DND-41 (cell line): ENCODE results near the gene PEX14.

Source experiments
- ATAC-seq: fragments of 200-7000 bp; cut with Tn5 transposase; 3 replicates; pipeline ENCODE4 v1.9.1; 2021; ENCODE audit warnings: low read depth; ENCODE audit not compliant: insufficient read depth
- DNase-seq: peaks from one replicate; pipeline ENCODE4 v3.0.0-alpha.2; 2020
- H2AFZ ChIP-seq: 2 replicates; pipeline ENCODE4 v1.6.0; 2012; ENCODE audit warnings: low read depth, low read length
- H3K27ac ChIP-seq: 2 replicates; pipeline ENCODE4 v1.5.1; 2012; ENCODE audit warnings: low read length, inconsistent platforms
- H3K27me3 ChIP-seq: fragments of 200-600 bp; sonication (generic); 2 replicates; pipeline ENCODE4 v1.6.0; 2012; ENCODE audit warnings: low read length, mild to moderate bottlenecking, inconsistent platforms; ENCODE audit not compliant: insufficient read depth, poor library complexity
- H3K36me3 ChIP-seq: 2 replicates; pipeline ENCODE4 v1.5.1; 2012; ENCODE audit warnings: low read length, inconsistent platforms; ENCODE audit not compliant: insufficient read depth
- H3K4me1 ChIP-seq: 2 replicates; pipeline ENCODE4 v1.5.1; 2012; ENCODE audit warnings: mild to moderate bottlenecking, low read length; ENCODE audit not compliant: insufficient read depth
- H3K4me2 ChIP-seq: 2 replicates; pipeline ENCODE4 v1.6.0; 2012; ENCODE audit warnings: mild to moderate bottlenecking, moderate library complexity, low read length, inconsistent platforms; ENCODE audit not compliant: insufficient read depth
- H3K4me3 ChIP-seq, 2 experiments: fragments of 200-600 bp in 1 of 2; shearing (Covaris generic) in 1 of 2; 2 replicates each; pipeline ENCODE4 v1.5.1; 2012 to 2016; ENCODE audit warnings: inconsistent platforms in 2 of 2, low read length in 2 of 2, mild to moderate bottlenecking in 2 of 2, low read depth in 1 of 2, moderate library complexity in 1 of 2
- H3K79me2 ChIP-seq: 2 replicates; pipeline ENCODE4 v1.6.0; 2012; ENCODE audit warnings: low read length, inconsistent platforms; ENCODE audit not compliant: insufficient read depth
- H3K9ac ChIP-seq: 2 replicates; pipeline ENCODE4 v1.6.0; 2012; ENCODE audit warnings: low read depth, mild to moderate bottlenecking, inconsistent platforms, low read length, moderate library complexity
- H3K9me3 ChIP-seq: 2 replicates; pipeline ENCODE4 v1.5.1; 2012; ENCODE audit warnings: low read length, moderate library complexity, mild to moderate bottlenecking, inconsistent platforms; ENCODE audit not compliant: insufficient read depth, severe bottlenecking
- H4K20me1 ChIP-seq: 2 replicates; pipeline ENCODE4 v1.6.0; 2012; ENCODE audit warnings: low read length; ENCODE audit not compliant: insufficient read depth
- EZH2 ChIP-seq: IDR thresholded peaks from 3 replicates; pipeline ENCODE4 v1.6.1; 2012; ENCODE audit warnings: borderline replicate concordance, low read depth, mild to moderate bottlenecking, moderate library complexity, low read length, inconsistent platforms; ENCODE audit not compliant: severe bottlenecking
- TF ChIP-seq, protein P1 (sequence below): IDR thresholded peaks from 2 replicates; pipeline ENCODE4 v1.5.1; 2012; ENCODE audit warnings: borderline replicate concordance, low read length, moderate library complexity, mild to moderate bottlenecking; ENCODE audit not compliant: poor library complexity, severe bottlenecking; ENCODE audit errors: extremely low read depth

Gene PEX14

GRCh38 chr1:10656431-10656830, 181.7 kb downstream of the PEX14 start:
- DNase-seq (no peak), ATAC-seq (no peak)
- Histone ChIP-seq H4K20me1 (peaks cover 5% of the 10 kb centered on the region; the same call in 1 of the 2 replicates), H3K27me3 (no peaks in the 10 kb centered on the region), H3K27ac (no peak overlapping the region), H3K4me2 (no peak overlapping the region), H2AFZ (no peak overlapping the region), H3K4me1 (no peaks in the 10 kb centered on the region), H3K9ac (no peak overlapping the region), H3K4me3 (no peak overlapping the region), H3K36me3 (peaks cover 26% of the 10 kb centered on the region), H3K79me2 (no peaks in the 10 kb centered on the region), H3K9me3 (no peaks in the 10 kb centered on the region)
- no peak for TF ChIP-seq EZH2
- TF ChIP-seq, protein P1, sequence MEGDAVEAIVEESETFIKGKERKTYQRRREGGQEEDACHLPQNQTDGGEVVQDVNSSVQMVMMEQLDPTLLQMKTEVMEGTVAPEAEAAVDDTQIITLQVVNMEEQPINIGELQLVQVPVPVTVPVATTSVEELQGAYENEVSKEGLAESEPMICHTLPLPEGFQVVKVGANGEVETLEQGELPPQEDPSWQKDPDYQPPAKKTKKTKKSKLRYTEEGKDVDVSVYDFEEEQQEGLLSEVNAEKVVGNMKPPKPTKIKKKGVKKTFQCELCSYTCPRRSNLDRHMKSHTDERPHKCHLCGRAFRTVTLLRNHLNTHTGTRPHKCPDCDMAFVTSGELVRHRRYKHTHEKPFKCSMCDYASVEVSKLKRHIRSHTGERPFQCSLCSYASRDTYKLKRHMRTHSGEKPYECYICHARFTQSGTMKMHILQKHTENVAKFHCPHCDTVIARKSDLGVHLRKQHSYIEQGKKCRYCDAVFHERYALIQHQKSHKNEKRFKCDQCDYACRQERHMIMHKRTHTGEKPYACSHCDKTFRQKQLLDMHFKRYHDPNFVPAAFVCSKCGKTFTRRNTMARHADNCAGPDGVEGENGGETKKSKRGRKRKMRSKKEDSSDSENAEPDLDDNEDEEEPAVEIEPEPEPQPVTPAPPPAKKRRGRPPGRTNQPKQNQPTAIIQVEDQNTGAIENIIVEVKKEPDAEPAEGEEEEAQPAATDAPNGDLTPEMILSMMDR = no peak

DNA sequence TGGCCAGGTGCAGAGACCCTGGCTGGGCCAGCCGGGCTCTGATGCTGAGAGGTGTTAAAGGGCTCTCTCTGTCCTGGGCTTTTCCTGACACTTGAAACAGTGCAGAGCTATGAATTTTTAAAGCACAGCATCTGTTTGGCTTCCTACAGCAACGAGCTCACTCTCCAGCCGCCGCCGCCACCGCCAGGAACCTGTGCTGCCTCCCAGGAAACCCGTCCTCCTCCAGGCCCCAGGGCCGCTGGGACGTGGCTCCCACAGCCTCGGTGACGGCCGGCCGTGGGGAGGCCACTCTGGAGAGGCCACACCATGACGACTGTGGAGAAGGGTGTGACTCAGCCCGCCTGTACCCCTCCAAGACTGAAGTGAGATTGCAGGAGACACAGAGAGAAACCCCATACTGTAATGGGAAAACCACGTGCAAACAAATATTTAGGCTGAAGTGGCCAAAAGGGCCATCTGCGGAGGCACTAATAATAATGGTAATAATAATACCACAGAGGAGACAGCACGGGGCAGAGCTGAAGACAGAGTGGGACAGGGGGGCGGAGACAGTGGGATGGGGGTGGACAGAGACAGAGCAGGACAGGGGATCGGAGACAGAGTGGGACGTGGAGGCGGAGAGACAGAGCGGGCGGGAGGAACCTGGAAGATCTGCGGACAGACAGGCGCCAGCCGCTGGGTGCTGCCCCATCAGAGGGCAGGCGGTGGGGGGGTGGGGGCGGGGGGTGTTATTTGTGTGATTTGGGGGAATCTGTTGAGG, 182.5 kb downstream of the PEX14 start:
- H3K4me1 ChIP-seq = no peaks in the 10 kb centered on the region
- TF ChIP-seq, protein P1 = no peak
- no peak for TF ChIP-seq EZH2
- H3K4me3 ChIP-seq = no peak overlapping the region
- ATAC-seq (no peak), DNase-seq (no peak)
- no peak overlapping the region for H3K27ac ChIP-seq
- no peaks in the 10 kb centered on the region for H3K27me3 ChIP-seq
- H3K9ac ChIP-seq = no peak overlapping the region
- H2AFZ ChIP-seq = no peak overlapping the region
- H3K79me2 ChIP-seq = no peaks in the 10 kb centered on the region
- H3K36me3 ChIP-seq = peaks cover 26% of the 10 kb centered on the region
- no peaks in the 10 kb centered on the region for H3K9me3 ChIP-seq
- H4K20me1 ChIP-seq = peaks cover 5% of the 10 kb centered on the region; the same call in 1 of the 2 replicates
- H3K4me2 ChIP-seq = no peak overlapping the region

- ATAC-seq = no peak
- no peak overlapping the region for H3K4me2 ChIP-seq
These were observed 183.8 kb downstream of the PEX14 start for GRCh38 chr1:10658396-10659066.

More at GRCh38 chr1:10658396-10659066, 183.8 kb downstream of the PEX14 start:
- no peak overlapping the region for H3K27ac ChIP-seq
- TF ChIP-seq, protein P1 = no peak
- no peak for TF ChIP-seq EZH2
- DNase-seq = no peak
- H4K20me1 ChIP-seq = peaks cover 5% of the 10 kb centered on the region
- no peaks in the 10 kb centered on the region for H3K79me2 ChIP-seq
- H3K9ac ChIP-seq = no peak overlapping the region
- no peak overlapping the region for H2AFZ ChIP-seq
- H3K4me1 ChIP-seq = no peaks in the 10 kb centered on the region
- H3K4me3 ChIP-seq = no peak overlapping the region
- H3K9me3 ChIP-seq = no peaks in the 10 kb centered on the region
- peaks cover 16% of the 10 kb centered on the region for H3K36me3 ChIP-seq
- H3K27me3 ChIP-seq = no peaks in the 10 kb centered on the region
